DND-41 (cell line): ENCODE results near the gene FBXO9.

Experiments
- CTCF ChIP-seq: IDR thresholded peaks from 2 replicates; pipeline ENCODE4 v1.5.1; 2012; ENCODE audit warnings: borderline replicate concordance, low read length, moderate library complexity, mild to moderate bottlenecking; ENCODE audit not compliant: poor library complexity, severe bottlenecking; ENCODE audit errors: extremely low read depth
- EZH2 ChIP-seq: IDR thresholded peaks from 3 replicates; pipeline ENCODE4 v1.6.1; 2012; ENCODE audit warnings: borderline replicate concordance, low read depth, mild to moderate bottlenecking, moderate library complexity, low read length, inconsistent platforms; ENCODE audit not compliant: severe bottlenecking

DNA sequence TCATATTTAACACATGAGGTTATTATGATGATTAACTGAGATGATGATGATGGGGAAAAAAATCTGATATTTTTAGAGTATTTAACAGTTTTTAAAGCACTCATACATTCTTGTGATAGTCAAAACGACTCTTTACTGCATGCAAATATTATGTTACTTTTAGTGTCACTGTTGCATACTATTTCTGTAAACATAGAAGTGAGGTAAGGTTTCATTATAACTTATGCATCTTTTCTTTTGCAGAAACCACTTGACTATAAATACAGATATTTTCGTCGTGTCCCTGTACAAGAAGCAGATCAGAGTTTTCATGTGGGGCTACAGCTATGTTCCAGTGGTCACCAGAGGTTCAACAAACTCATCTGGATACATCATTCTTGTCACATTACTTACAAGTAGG lies 30.1 kb downstream of the FBXO9 start:
- no peak for TF ChIP-seq EZH2
- no peak for TF ChIP-seq CTCF
